ENCODE data around the gene SLC38A1.
"Not testable (repeated sequence)": the region's sequence is repeated elsewhere in the genome, so short reads cannot be mapped to it uniquely, and the experiment has no call there.

The SLC38A1 gene

GRCh38 chr12:46298261-46298660, 29.4 kb upstream of the SLC38A1 start:
- H3K4me3 ChIP-seq (ENCODE audit: low read depth, low read length) = no peak overlapping the region
- no peak for DNase-seq (ENCODE audit: low read depth)
- TF ChIP-seq, protein P1, sequence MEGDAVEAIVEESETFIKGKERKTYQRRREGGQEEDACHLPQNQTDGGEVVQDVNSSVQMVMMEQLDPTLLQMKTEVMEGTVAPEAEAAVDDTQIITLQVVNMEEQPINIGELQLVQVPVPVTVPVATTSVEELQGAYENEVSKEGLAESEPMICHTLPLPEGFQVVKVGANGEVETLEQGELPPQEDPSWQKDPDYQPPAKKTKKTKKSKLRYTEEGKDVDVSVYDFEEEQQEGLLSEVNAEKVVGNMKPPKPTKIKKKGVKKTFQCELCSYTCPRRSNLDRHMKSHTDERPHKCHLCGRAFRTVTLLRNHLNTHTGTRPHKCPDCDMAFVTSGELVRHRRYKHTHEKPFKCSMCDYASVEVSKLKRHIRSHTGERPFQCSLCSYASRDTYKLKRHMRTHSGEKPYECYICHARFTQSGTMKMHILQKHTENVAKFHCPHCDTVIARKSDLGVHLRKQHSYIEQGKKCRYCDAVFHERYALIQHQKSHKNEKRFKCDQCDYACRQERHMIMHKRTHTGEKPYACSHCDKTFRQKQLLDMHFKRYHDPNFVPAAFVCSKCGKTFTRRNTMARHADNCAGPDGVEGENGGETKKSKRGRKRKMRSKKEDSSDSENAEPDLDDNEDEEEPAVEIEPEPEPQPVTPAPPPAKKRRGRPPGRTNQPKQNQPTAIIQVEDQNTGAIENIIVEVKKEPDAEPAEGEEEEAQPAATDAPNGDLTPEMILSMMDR (IDR thresholded peaks at IDR 0.05; ENCODE audit: control insufficient read depth, extremely low read depth, insufficient read depth) = no peak

DNA sequence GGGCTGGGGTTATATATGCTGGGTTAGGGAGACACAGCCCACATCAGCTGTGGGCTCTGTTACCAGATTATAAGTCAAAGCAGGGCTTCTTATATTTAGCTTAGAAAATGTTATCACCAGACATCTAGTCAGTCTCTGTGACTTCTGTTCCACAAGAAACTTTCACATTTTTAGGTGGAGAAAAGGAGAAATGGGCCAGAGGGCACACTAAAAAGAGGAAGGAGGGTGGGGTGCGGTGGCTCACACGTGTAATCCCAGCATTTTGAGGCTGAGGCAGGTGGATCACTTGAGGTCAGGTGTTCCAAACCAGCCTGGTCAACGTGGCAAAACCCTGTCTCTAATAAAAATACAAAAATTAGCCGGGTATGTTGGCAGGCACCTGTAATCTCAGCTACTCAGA, 28.0 kb upstream of the SLC38A1 start:
- no peak overlapping the region for H3K4me3 ChIP-seq (ENCODE audit: low read depth, low read length)
- TF ChIP-seq, protein P1 (IDR thresholded peaks at IDR 0.05; ENCODE audit: control insufficient read depth, extremely low read depth, insufficient read depth) = no peak
- DNase-seq (ENCODE audit: low read depth) = no peak

DNA sequence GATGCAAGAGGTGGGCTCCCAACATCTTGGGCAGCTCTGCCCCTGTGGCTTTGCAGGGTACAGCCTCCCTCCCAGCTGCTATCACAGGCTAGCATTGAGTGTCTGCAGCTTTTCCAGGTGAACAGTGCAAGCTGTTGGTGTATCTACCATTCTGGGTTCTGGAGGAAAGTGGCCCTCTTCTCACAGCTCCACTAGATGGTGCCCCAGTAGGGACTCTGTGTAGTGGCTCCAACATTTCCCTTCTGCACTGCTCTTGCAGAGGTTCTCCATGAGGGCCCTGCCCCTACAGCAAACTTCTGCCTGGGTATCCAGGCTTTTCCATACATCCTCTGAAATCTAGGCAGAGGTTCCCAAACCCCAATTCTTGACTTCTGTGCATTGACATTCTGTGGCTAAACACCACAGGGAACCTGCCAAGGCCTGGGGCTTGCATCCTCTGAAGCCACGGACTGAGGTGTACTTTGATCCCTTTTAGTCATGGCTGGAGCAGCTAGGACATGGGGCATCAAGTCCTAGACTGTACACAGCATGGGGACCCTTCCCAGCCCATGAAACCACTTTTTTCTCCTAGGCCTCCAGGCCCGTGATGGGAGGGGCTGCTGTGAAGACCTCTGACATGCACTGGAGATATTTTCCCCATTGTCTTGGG, 24.0 kb upstream of the SLC38A1 start:
- H3K4me3 ChIP-seq (ENCODE audit: low read depth, low read length) = no peak overlapping the region
- no peak for DNase-seq (ENCODE audit: low read depth)
- TF ChIP-seq, protein P1 (IDR thresholded peaks at IDR 0.05; ENCODE audit: control insufficient read depth, extremely low read depth, insufficient read depth) = no peak

DNA sequence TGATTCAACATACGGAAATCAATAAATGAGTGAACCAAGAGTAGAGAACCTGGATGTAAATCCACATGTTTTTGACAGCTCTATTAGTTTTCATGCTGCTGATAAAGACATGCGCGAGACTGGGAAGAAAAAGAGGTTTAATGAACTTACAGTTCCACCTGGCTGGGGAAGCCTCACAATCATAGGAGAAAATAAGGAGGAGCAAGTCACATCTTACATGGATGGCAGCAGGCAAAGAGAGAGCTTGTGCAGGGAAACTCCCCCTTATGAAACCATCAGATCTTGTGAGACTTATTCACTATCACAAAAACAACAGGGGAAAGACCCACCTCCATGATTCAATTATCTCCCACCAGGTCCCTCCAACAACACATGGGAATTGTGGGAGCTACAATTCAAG, 23.1 kb upstream of the SLC38A1 start:
- not testable (repeated sequence) for DNase-seq (ENCODE audit: low read depth); H3K4me3 ChIP-seq (ENCODE audit: low read depth, low read length)

- not testable (repeated sequence) for H3K4me3 ChIP-seq (ENCODE audit: low read depth, low read length); DNase-seq (ENCODE audit: low read depth)
Measured at GRCh38 chr12:46285177-46285576, 16.3 kb upstream of the SLC38A1 start.

DNA sequence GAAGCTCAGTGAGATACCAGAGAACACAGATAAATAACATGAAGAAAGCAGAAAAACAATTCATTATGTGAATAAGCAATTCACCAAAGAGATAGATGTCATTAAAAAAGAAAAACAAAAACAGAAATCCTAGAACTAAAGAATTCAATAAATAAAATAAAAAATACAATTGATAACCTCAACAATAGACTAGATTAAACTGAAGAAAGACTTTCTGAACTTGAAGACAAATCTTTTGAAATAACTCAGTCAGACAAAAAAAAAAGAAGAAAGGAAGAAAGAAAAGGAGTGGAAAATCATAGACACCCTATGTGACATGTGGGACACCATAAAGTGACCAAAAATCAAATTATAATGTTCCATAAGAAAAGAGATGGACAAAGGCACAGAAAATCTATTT, 14.0 kb upstream of the SLC38A1 start:
- no peak for DNase-seq (ENCODE audit: low read depth)
- no peak overlapping the region for H3K4me3 ChIP-seq (ENCODE audit: low read depth, low read length)
- TF ChIP-seq, protein P1 (IDR thresholded peaks at IDR 0.05; ENCODE audit: control insufficient read depth, extremely low read depth, insufficient read depth) = no peak

GRCh38 chr12:46276756-46277155, 7.9 kb upstream of the SLC38A1 start:
- no peak overlapping the region for H3K4me3 ChIP-seq (ENCODE audit: low read depth, low read length)
- TF ChIP-seq, protein P1 (IDR thresholded peaks at IDR 0.05; ENCODE audit: control insufficient read depth, extremely low read depth, insufficient read depth) = no peak
- DNase-seq (ENCODE audit: low read depth) = no peak

- H3K4me3 ChIP-seq (ENCODE audit: low read depth, low read length) = no peak overlapping the region
- TF ChIP-seq, protein P1 (IDR thresholded peaks at IDR 0.05; ENCODE audit: control insufficient read depth, extremely low read depth, insufficient read depth) = no peak
- no peak for DNase-seq (ENCODE audit: low read depth)
Measured at GRCh38 chr12:46271863-46272262, 3.0 kb upstream of the SLC38A1 start.

Data from LNCaP clone FGC (cell line).